COLO668 (cell line): Measurements from ENCODE around the gene DCDC2.
A peak's percentile ranks its signal among the peaks of the same experiment; 100 is the strongest.
"Not testable (repeated sequence)": the region's sequence is repeated elsewhere in the genome, so short reads cannot be mapped to it uniquely, and the experiment has no call there.

ENCODE experiments used
- DNase-seq: peaks from one replicate; lab custom pipeline; 2025; ENCODE audit not compliant: unreplicated experiment; lab: John Stamatoyannopoulos, UW

DCDC2 gene

GRCh38 chr6:24357336-24358218 lies at the start of gene DCDC2:
Gene DCDC2 (minus strand): TSS chr6:24358059. CDS start chr6:24357750, 309 bp downstream.
- DNase-seq: peak; percentile 90

GRCh38 chr6:24405262-24405661 lies 47.4 kb upstream of the DCDC2 start:
- no peak for DNase-seq

GRCh38 chr6:24403501-24403824 lies 45.6 kb upstream of the DCDC2 start:
- DNase-seq: no peak

- DNase-seq: peak; percentile 89
Observed at GRCh38 chr6:24402697-24403500, 45.0 kb upstream of the DCDC2 start, which contains the start of gene MRS2. Gene MRS2 (plus strand): TSS chr6:24402936. CDS start chr6:24403047, 111 bp downstream.

GRCh38 chr6:24401458-24401857 lies 43.6 kb upstream of the DCDC2 start:
- no peak for DNase-seq

- DNase-seq: not testable (repeated sequence)
Observed at GRCh38 chr6:24400045-24401039, 42.5 kb upstream of the DCDC2 start.

GRCh38 chr6:24397631-24398030 lies 39.8 kb upstream of the DCDC2 start:
- no peak for DNase-seq

GRCh38 chr6:24396824-24397223 lies 39.0 kb upstream of the DCDC2 start:
- DNase-seq: no peak

GRCh38 chr6:24394780-24395437 lies 37.0 kb upstream of the DCDC2 start:
- DNase-seq: no peak

- DNase-seq: no peak
Observed at GRCh38 chr6:24394061-24394779, 36.4 kb upstream of the DCDC2 start.

GRCh38 chr6:24391756-24392405 lies 34.0 kb upstream of the DCDC2 start:
- no peak for DNase-seq

- no peak for DNase-seq
Observed at GRCh38 chr6:24391208-24391607, 33.3 kb upstream of the DCDC2 start.

GRCh38 chr6:24387818-24388217 lies 30.0 kb upstream of the DCDC2 start:
- DNase-seq: no peak

GRCh38 chr6:24385536-24386269 lies 27.8 kb upstream of the DCDC2 start:
- no peak for DNase-seq

- not testable (repeated sequence) for DNase-seq
Observed at GRCh38 chr6:24384369-24385130, 26.7 kb upstream of the DCDC2 start.

- DNase-seq: not testable (repeated sequence)
Observed at GRCh38 chr6:24382891-24383494, 25.1 kb upstream of the DCDC2 start.

GRCh38 chr6:24382220-24382540 lies 24.3 kb upstream of the DCDC2 start:
- no peak for DNase-seq
